ENCODE data around the gene TSKU. TPM values are rescaled to one million over a fixed set of nuclear protein-coding genes. Genes with fewer than 3 reads are reported as not detected.
"Not testable (repeated sequence)": the region's sequence is repeated elsewhere in the genome, so short reads cannot be mapped to it uniquely, and the experiment has no call there.

Gene TSKU
- total RNA-seq, 1 donor, result 23.5 TPM

GRCh38 chr11:76824083-76824939 lies 41.2 kb downstream of the TSKU start:
- Histone ChIP-seq H3K4me3 (ENCODE audit: insufficient read depth, low read length) (no peak overlapping the region), H3K9me3 (ENCODE audit: low read depth, low read length) (no peaks in the 10 kb centered on the region), H3K36me3 (ENCODE audit: insufficient read depth, low read length) (no peaks in the 10 kb centered on the region), H3K4me1 (ENCODE audit: insufficient read depth, low read length) (peaks cover 23% of the 10 kb centered on the region), H3K27me3 (ENCODE audit: insufficient read depth, low read length) (no peaks in the 10 kb centered on the region), H4K20me1 (ENCODE audit: insufficient read depth, low read length) (no peaks in the 10 kb centered on the region), H3K4me2 (ENCODE audit: insufficient read depth, low read length) (peak overlapping the region; percentile 54), H3K79me2 (ENCODE audit: insufficient read depth, low read length) (no peaks in the 10 kb centered on the region), H3K27ac (ENCODE audit: low read depth, low read length) (no peak overlapping the region), H2AFZ (ENCODE audit: low read length) (peak overlapping the region; percentile 59)
- no peak for DNase-seq (ENCODE audit: insufficient read length, low spot score, missing footprints)
- TF ChIP-seq CTCF (IDR thresholded peaks at IDR 0.05; ENCODE audit: extremely low read depth, low read depth, low read length), result no peak

GRCh38 chr11:76824980-76825725 lies 42.0 kb downstream of the TSKU start:
- no peaks in the 10 kb centered on the region for H3K36me3 ChIP-seq (ENCODE audit: insufficient read depth, low read length)
- H2AFZ ChIP-seq (ENCODE audit: low read length), result no peak overlapping the region
- peaks cover 23% of the 10 kb centered on the region for H3K4me1 ChIP-seq (ENCODE audit: insufficient read depth, low read length)
- TF ChIP-seq CTCF (IDR thresholded peaks at IDR 0.05; ENCODE audit: extremely low read depth, low read depth, low read length), result no peak
- no peaks in the 10 kb centered on the region for H3K27me3 ChIP-seq (ENCODE audit: insufficient read depth, low read length)
- H3K9me3 ChIP-seq (ENCODE audit: low read depth, low read length), result no peaks in the 10 kb centered on the region
- H3K27ac ChIP-seq (ENCODE audit: low read depth, low read length), result no peak overlapping the region
- H3K4me3 ChIP-seq (ENCODE audit: insufficient read depth, low read length), result no peak overlapping the region
- no peak overlapping the region for H3K4me2 ChIP-seq (ENCODE audit: insufficient read depth, low read length)
- no peaks in the 10 kb centered on the region for H3K79me2 ChIP-seq (ENCODE audit: insufficient read depth, low read length)
- peak; percentile 90 for DNase-seq (ENCODE audit: insufficient read length, low spot score, missing footprints)
- no peaks in the 10 kb centered on the region for H4K20me1 ChIP-seq (ENCODE audit: insufficient read depth, low read length)

GRCh38 chr11:76825726-76826396 lies 42.7 kb downstream of the TSKU start:
- Histone ChIP-seq H4K20me1 (ENCODE audit: insufficient read depth, low read length) (no peaks in the 10 kb centered on the region), H3K4me1 (ENCODE audit: insufficient read depth, low read length) (peaks cover 30% of the 10 kb centered on the region), H3K4me2 (ENCODE audit: insufficient read depth, low read length) (no peak overlapping the region), H2AFZ (ENCODE audit: low read length) (no peak overlapping the region), H3K27me3 (ENCODE audit: insufficient read depth, low read length) (no peaks in the 10 kb centered on the region), H3K79me2 (ENCODE audit: insufficient read depth, low read length) (no peaks in the 10 kb centered on the region), H3K9me3 (ENCODE audit: low read depth, low read length) (no peaks in the 10 kb centered on the region), H3K36me3 (ENCODE audit: insufficient read depth, low read length) (no peaks in the 10 kb centered on the region), H3K27ac (ENCODE audit: low read depth, low read length) (no peak overlapping the region), H3K4me3 (ENCODE audit: insufficient read depth, low read length) (no peak overlapping the region)
- DNase-seq (ENCODE audit: insufficient read length, low spot score, missing footprints), result no peak
- no peak for TF ChIP-seq CTCF (IDR thresholded peaks at IDR 0.05; ENCODE audit: extremely low read depth, low read depth, low read length)

GRCh38 chr11:76826508-76826907 lies 43.4 kb downstream of the TSKU start:
- not testable (repeated sequence) for H2AFZ ChIP-seq (ENCODE audit: low read length); H3K4me2 ChIP-seq (ENCODE audit: insufficient read depth, low read length); H4K20me1 ChIP-seq (ENCODE audit: insufficient read depth, low read length); H3K4me3 ChIP-seq (ENCODE audit: insufficient read depth, low read length); H3K27me3 ChIP-seq (ENCODE audit: insufficient read depth, low read length); H3K9me3 ChIP-seq (ENCODE audit: low read depth, low read length); H3K27ac ChIP-seq (ENCODE audit: low read depth, low read length); H3K36me3 ChIP-seq (ENCODE audit: insufficient read depth, low read length); H3K79me2 ChIP-seq (ENCODE audit: insufficient read depth, low read length); DNase-seq (ENCODE audit: insufficient read length, low spot score, missing footprints)
- peaks cover 31% of the 10 kb centered on the region for H3K4me1 ChIP-seq (ENCODE audit: insufficient read depth, low read length)

GRCh38 chr11:76827005-76827404 lies 43.8 kb downstream of the TSKU start:
- not testable (repeated sequence) for H3K4me3 ChIP-seq (ENCODE audit: insufficient read depth, low read length); H4K20me1 ChIP-seq (ENCODE audit: insufficient read depth, low read length); H3K27ac ChIP-seq (ENCODE audit: low read depth, low read length); H2AFZ ChIP-seq (ENCODE audit: low read length); H3K4me2 ChIP-seq (ENCODE audit: insufficient read depth, low read length); H3K79me2 ChIP-seq (ENCODE audit: insufficient read depth, low read length); H3K27me3 ChIP-seq (ENCODE audit: insufficient read depth, low read length); H3K9me3 ChIP-seq (ENCODE audit: low read depth, low read length); H3K36me3 ChIP-seq (ENCODE audit: insufficient read depth, low read length); DNase-seq (ENCODE audit: insufficient read length, low spot score, missing footprints)
- H3K4me1 ChIP-seq (ENCODE audit: insufficient read depth, low read length), result peaks cover 31% of the 10 kb centered on the region
